IPS-NIHi7 (cell line): ENCODE measurements around the gene USP17L13.
"Not testable (repeated sequence)": the region's sequence is repeated elsewhere in the genome, so short reads cannot be mapped to it uniquely, and the experiment has no call there.

ENCODE experiments used
- DNase-seq: peaks from one replicate; pipeline ENCODE4 v3.0.0; 2012; ENCODE audit warnings: mixed read lengths; ENCODE audit errors: extremely low spot score

USP17L13 gene, protein sequence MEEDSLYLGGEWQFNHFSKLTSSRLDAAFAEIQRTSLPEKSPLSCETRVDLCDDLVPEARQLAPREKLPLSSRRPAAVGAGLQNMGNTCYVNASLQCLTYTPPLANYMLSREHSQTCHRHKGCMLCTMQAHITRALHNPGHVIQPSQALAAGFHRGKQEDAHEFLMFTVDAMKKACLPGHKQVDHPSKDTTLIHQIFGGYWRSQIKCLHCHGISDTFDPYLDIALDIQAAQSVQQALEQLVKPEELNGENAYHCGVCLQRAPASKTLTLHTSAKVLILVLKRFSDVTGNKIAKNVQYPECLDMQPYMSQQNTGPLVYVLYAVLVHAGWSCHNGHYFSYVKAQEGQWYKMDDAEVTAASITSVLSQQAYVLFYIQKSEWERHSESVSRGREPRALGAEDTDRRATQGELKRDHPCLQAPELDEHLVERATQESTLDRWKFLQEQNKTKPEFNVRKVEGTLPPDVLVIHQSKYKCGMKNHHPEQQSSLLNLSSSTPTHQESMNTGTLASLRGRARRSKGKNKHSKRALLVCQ

DNA sequence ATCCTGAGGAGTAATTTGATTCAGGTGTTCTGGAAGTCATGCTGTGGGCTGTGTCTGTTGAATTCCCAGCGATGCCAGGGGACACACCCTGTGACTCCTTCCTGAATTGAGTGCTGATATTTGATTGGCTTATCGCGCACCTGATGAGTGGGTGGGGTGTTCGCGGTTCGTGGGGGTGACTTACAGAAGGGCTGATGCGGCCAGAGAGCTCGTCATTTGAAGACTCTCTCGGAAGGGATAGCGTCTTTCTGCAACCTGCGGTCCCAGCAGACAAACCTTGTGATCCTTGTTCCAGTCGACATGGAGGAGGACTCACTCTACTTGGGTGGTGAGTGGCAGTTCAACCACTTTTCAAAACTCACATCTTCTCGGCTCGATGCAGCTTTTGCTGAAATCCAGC lies at the start of gene USP17L13:
Gene USP17L13 (plus strand): TSS at position 301 of the 400 bp plus-strand sequence. CDS start 0 bp downstream, at position 301.
- not testable (repeated sequence) for DNase-seq

DNA sequence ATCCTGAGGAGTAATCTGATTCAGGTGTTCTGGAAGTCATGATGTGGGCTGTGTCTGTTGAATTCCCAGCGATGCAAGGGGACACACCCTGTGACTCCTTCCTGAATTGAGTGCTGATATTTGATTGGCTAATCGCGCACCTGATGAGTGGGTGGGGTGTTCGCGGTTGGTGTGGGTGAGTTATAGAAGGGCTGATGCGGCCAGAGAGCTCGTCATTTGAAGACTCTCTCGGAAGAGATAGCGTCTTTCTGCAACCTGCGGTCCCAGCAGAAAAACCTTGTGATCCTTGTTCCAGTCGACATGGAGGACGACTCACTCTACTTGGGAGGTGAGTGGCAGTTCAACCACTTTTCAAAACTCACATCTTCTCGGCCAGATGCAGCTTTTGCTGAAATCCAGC lies 14.3 kb upstream of the USP17L13 start, which contains the start of gene USP17L10:
Gene USP17L10 (plus strand): TSS at position 301 of the 400 bp plus-strand sequence. CDS start 0 bp downstream, at position 301.
- DNase-seq: not testable (repeated sequence)

DNA sequence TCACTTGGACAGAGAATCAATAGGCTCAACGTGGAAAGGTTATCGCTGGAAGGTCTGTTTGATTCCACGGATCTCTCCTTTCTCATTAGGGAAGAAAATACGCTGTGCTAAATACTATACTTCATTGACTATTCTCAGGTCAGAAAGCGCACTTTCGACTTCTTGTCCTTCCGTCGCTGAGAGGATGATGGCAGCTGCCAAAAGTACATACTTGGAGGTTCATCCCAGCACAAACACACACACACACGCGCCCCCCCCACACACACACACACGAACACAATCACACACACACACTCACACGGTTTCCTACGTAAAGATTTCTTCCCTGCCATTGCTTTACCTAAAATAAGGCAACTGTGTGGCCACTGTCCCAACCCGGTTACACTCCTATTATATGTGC lies 10.0 kb upstream of the USP17L13 start:
- not testable (repeated sequence) for DNase-seq

DNA sequence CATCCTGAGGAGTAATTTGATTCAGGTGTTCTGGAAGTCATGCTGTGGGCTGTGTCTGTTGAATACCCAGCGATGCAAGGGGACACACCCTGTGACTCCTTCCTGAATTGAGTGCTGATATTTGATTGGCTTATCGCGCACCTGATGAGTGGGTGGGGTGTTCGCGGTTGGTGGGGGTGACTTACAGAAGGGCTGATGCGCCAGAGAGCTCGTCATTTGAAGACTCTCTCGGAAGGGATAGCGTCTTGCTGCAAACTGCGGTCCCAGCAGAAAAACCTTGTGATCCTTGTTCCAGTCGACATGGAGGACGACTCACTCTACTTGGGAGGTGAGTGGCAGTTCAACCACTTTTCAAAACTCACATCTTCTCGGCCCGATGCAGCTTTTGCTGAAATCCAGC lies 9.6 kb upstream of the USP17L13 start, which contains the start of gene USP17L11:
Gene USP17L11 (plus strand): TSS at position 301 of the 400 bp plus-strand sequence. CDS start 0 bp downstream, at position 301.
- DNase-seq: not testable (repeated sequence)

DNA sequence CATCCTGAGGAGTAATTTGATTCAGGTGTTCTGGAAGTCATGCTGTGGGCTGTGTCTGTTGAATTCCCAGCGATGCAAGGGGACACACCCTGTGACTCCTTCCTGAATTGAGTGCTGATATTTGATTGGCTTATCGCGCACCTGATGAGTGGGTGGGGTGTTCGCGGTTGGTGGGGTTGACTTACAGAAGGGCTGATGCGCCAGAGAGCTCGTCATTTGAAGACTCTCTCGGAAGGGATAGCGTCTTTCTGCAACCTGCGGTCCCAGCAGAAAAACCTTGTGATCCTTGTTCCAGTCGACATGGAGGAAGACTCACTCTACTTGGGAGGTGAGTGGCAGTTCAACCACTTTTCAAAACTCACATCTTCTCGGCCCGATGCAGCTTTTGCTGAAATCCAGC lies 4.8 kb upstream of the USP17L13 start, which contains the start of gene USP17L12:
Gene USP17L12 (plus strand): TSS at position 301 of the 400 bp plus-strand sequence. CDS start 0 bp downstream, at position 301.
- DNase-seq: not testable (repeated sequence)

DNA sequence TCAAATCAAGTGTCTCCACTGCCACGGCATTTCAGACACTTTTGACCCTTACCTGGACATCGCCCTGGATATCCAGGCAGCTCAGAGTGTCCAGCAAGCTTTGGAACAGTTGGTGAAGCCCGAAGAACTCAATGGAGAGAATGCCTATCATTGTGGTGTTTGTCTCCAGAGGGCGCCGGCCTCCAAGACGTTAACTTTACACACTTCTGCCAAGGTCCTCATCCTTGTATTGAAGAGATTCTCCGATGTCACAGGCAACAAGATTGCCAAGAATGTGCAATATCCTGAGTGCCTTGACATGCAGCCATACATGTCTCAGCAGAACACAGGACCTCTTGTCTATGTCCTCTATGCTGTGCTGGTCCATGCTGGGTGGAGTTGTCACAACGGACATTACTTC lies 5.6 kb downstream of the USP17L13 start:
- not testable (repeated sequence) for DNase-seq

DNA sequence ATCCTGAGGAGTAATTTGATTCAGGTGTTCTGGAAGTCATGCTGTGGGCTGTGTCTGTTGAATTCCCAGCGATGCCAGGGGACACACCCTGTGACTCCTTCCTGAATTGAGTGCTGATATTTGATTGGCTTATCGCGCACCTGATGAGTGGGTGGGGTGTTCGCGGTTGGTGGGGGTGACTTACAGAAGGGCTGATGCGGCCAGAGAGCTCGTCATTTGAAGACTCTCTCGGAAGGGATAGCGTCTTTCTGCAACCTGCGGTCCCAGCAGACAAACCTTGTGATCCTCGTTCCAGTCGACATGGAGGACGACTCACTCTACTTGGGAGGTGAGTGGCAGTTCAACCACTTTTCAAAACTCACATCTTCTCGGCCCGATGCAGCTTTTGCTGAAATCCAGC lies 9.4 kb downstream of the USP17L13 start, which contains the start of gene USP17L15:
Gene USP17L15 (plus strand): TSS at position 301 of the 400 bp plus-strand sequence. CDS start 0 bp downstream, at position 301.
- DNase-seq: not testable (repeated sequence)

DNA sequence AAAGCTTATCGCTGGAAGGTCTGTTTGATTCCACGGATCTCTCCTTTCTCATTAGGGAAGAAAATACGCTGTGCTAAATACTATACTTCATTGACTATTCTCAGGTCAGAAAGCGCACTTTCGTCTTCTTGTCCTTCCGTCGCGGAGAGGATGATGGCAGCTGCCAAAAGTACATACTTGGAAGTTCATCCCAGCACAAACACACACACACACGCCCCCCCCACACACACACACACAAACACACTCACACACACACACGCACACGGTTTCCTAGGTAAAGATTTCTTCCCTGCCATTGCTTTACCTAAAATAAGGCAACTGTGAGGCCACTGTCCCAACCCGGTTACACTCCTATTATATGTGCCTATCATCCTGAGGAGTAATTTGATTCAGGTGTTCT lies 13.8 kb downstream of the USP17L13 start:
- DNase-seq: not testable (repeated sequence)

DNA sequence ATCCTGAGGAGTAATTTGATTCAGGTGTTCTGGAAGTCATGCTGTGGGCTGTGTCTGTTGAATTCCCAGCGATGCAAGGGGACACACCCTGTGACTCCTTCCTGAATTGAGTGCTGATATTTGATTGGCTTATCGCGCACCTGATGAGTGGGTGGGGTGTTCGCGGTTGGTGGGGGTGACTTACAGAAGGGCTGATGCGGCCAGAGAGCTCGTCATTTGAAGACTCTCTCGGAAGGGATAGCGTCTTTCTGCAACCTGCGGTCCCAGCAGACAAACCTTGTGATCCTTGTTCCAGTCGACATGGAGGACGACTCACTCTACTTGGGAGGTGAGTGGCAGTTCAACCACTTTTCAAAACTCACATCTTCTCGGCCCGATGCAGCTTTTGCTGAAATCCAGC lies 18.9 kb downstream of the USP17L13 start, which contains the start of gene USP17L17:
Gene USP17L17 (plus strand): TSS at position 301 of the 400 bp plus-strand sequence. CDS start 0 bp downstream, at position 301.
- not testable (repeated sequence) for DNase-seq

DNA sequence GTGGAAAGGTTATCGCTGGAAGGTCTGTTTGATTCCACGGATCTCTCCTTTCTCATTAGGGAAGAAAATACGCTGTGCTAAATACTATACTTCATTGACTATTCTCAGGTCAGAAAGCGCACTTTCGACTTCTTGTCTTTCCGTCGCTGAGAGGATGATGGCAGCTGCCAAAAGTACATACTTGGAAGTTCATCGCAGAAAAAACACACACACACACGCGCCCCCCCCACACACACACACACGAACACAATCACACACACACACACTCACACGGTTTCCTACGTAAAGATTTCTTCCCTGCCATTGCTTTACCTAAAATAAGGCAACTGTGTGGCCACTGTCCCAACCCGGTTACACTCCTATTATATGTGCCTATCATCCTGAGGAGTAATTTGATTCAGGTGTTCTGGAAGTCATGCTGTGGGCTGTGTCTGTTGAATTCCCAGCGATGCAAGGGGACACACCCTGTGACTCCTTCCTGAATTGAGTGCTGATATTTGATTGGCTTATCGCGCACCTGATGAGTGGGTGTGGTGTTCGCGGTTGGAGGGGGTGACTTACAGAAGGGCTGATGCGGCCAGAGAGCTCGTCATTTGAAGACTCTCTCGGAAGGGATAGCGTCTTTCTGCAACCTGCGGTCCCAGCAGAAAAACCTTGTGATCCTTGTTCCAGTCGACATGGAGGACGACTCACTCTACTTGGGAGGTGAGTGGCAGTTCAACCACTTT lies 23.4 kb downstream of the USP17L13 start, which contains the start of gene USP17L18:
Gene USP17L18 (plus strand): TSS at position 678 of the 728 bp plus-strand sequence. CDS start 0 bp downstream, at position 678.
- not testable (repeated sequence) for DNase-seq

DNA sequence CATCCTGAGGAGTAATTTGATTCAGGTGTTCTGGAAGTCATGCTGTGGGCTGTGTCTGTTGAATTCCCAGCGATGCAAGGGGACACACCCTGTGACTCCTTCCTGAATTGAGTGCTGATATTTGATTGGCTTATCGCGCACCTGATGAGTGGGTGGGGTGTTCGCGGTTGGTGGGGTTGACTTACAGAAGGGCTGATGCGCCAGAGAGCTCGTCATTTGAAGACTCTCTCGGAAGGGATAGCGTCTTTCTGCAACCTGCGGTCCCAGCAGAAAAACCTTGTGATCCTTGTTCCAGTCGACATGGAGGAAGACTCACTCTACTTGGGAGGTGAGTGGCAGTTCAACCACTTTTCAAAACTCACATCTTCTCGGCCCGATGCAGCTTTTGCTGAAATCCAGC lies 28.4 kb downstream of the USP17L13 start, which contains the start of gene USP17L19:
Gene USP17L19 (plus strand): TSS at position 301 of the 400 bp plus-strand sequence. CDS start 0 bp downstream, at position 301.
- DNase-seq: not testable (repeated sequence)

DNA sequence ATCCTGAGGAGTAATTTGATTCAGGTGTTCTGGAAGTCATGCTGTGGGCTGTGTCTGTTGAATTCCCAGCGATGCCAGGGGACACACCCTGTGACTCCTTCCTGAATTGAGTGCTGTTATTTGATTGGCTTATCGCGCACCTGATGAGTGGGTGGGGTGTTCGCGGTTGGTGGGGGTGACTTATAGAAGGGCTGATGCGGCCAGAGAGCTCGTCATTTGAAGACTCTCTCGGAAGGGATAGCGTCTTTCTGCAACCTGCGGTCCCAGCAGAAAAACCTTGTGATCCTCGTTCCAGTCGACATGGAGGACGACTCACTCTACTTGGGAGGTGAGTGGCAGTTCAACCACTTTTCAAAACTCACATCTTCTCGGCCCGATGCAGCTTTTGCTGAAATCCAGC lies 33.1 kb downstream of the USP17L13 start, which contains the start of gene USP17L20:
Gene USP17L20 (plus strand): TSS at position 301 of the 400 bp plus-strand sequence. CDS start 0 bp downstream, at position 301.
- not testable (repeated sequence) for DNase-seq

DNA sequence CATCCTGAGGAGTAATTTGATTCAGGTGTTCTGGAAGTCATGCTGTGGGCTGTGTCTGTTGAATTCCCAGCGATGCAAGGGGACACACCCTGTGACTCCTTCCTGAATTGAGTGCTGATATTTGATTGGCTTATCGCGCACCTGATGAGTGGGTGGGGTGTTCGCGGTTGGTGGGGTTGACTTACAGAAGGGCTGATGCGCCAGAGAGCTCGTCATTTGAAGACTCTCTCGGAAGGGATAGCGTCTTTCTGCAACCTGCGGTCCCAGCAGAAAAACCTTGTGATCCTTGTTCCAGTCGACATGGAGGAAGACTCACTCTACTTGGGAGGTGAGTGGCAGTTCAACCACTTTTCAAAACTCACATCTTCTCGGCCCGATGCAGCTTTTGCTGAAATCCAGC lies 37.9 kb downstream of the USP17L13 start, which contains the start of gene USP17L21:
Gene USP17L21 (plus strand): TSS at position 301 of the 400 bp plus-strand sequence. CDS start 0 bp downstream, at position 301.
- not testable (repeated sequence) for DNase-seq

DNA sequence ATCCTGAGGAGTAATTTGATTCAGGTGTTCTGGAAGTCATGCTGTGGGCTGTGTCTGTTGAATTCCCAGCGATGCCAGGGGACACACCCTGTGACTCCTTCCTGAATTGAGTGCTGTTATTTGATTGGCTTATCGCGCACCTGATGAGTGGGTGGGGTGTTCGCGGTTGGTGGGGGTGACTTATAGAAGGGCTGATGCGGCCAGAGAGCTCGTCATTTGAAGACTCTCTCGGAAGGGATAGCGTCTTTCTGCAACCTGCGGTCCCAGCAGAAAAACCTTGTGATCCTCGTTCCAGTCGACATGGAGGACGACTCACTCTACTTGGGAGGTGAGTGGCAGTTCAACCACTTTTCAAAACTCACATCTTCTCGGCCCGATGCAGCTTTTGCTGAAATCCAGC lies 42.6 kb downstream of the USP17L13 start, which contains the start of gene USP17L22:
Gene USP17L22 (plus strand): TSS at position 301 of the 400 bp plus-strand sequence. CDS start 0 bp downstream, at position 301.
- not testable (repeated sequence) for DNase-seq

DNA sequence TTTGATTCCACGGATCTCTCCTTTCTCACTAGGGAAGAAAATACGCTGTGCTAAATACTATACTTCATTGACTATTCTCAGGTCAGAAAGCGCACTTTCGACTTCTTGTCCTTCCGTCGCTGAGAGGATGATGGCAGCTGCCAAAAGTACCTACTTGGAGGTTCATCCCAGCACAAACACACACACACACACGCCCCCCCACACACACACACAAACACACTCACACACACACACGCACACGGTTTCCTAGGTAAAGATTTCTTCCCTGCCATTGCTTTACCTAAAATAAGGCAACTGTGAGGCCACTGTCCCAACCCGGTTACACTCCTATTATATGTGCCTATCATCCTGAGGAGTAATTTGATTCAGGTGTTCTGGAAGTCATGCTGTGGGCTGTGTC lies 47.0 kb downstream of the USP17L13 start:
- DNase-seq: not testable (repeated sequence)
